Common myeloid progenitor, CD34-positive (primary cell): ENCODE measurements around the gene MRPS26.

Experiments
- CTCF ChIA-PET: fragments of 350-600 bp; sonication (Branson Sonifier 250); formaldehyde crosslinking; loops from one replicate; lab custom pipeline; 2021; ENCODE audit warnings: antibody characterized with exemption; lab: Charles Lee
- POLR2A ChIA-PET: fragments of 350-600 bp; sonication (Branson Sonifier 250); formaldehyde crosslinking; loops from one replicate; lab custom pipeline; 2021; ENCODE audit warnings: antibody characterized with exemption; lab: Charles Lee
- DNase-seq, 3 donors: peaks; one replicate each; pipeline versions ENCODE4 v3.0.0 to v3.0.0-alpha.2; 2013
- H3K27ac ChIP-seq, 2 experiments: 1 replicate in 1 of 2; 2 replicates in 1 of 2; pipeline ENCODE4 v1.7.0; 2013; ENCODE audit warnings: inconsistent platforms in 2 of 2, low read length in 2 of 2, mild to moderate bottlenecking in 2 of 2, low read depth in 1 of 2, moderate library complexity in 1 of 2; ENCODE audit not compliant: severe bottlenecking in 2 of 2, insufficient read depth in 1 of 2, poor library complexity in 1 of 2
- H3K27me3 ChIP-seq, 5 experiments: replicated peaks in 2 of 5; 1 replicate in 3 of 5; 2 replicates in 2 of 5; pipeline versions ENCODE4 v1.6.1 to v1.7.0; 2013; ENCODE audit warnings: low read length in 4 of 5, mild to moderate bottlenecking in 2 of 5, moderate library complexity in 2 of 5, inconsistent platforms in 1 of 5; ENCODE audit not compliant: insufficient read depth in 5 of 5, control insufficient read depth in 4 of 5
- H3K36me3 ChIP-seq, 4 experiments: 1 replicate in 2 of 4; 2 replicates in 2 of 4; pipeline versions ENCODE4 v1.6.1 to v1.7.0; 2013; ENCODE audit warnings: low read length in 3 of 4, control low read depth in 1 of 4, mild to moderate bottlenecking in 1 of 4; ENCODE audit not compliant: control insufficient read depth in 4 of 4, insufficient read depth in 4 of 4
- H3K4me1 ChIP-seq, 4 experiments: 1 replicate in 3 of 4; 2 replicates in 1 of 4; pipeline versions ENCODE4 v1.6.1 to v1.7.1; 2013; ENCODE audit warnings: low read length in 3 of 4, mild to moderate bottlenecking in 3 of 4, control low read depth in 1 of 4, inconsistent platforms in 1 of 4, moderate library complexity in 1 of 4; ENCODE audit not compliant: control insufficient read depth in 4 of 4, insufficient read depth in 4 of 4; ENCODE audit errors: control extremely low read depth in 1 of 4
- H3K4me3 ChIP-seq, 7 experiments: 1 replicate in 4 of 7; 2 replicates in 3 of 7; pipeline versions ENCODE4 v1.5.1 to v1.7.0; 2013; ENCODE audit warnings: mild to moderate bottlenecking in 7 of 7, low read length in 6 of 7, moderate library complexity in 6 of 7, inconsistent platforms in 2 of 7, low read depth in 2 of 7, control low read depth in 1 of 7; ENCODE audit not compliant: insufficient read depth in 4 of 7, control insufficient read depth in 1 of 7; ENCODE audit errors: extremely low read depth in 1 of 7
- H3K9me3 ChIP-seq, 5 experiments: 1 replicate in 4 of 5; 2 replicates in 1 of 5; pipeline versions ENCODE4 v1.6.1 to v1.7.1; 2013; ENCODE audit warnings: low read length in 4 of 5, mild to moderate bottlenecking in 2 of 5, inconsistent platforms in 1 of 5, low read depth in 1 of 5, moderate library complexity in 1 of 5; ENCODE audit not compliant: control insufficient read depth in 4 of 5, insufficient read depth in 2 of 5; ENCODE audit errors: control extremely low read depth in 1 of 5
- WGBS: methylation state at CpG from one replicate; pipeline ENCODE4 v1.1.5; 2013; ENCODE audit not compliant: insufficient coverage; 5-methylcytosine and 5-hydroxymethylcytosine counted together

Gene MRPS26

DNA sequence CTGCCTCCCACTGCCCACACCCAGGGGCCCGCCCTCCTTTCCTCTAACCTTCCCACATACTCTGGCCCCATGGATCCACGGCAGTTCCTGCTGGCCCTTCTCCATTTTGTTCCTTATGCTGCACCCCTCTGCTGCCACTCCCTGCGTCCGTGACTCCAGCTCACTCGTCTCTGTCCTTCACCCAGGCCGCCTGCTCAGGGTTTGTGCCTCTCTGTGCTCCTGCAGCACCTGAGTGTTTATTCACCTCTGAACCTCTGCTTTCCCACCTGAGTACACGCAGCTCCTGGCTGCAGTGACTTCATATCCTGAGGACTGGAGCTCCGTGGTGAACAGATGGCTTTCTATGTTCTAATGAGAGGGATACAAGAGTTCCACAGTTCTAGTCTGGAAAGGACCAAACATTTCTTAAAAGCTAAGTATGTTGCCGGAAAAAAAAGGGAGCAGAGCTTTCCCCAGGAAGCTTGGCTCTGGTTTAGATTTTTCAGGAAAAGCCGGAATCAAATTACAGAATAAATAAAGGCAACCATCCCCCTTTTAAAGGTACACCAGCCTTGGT, 3.9 kb upstream of the MRPS26 start:
- ChIA-PET CTCF (interaction anchor here (0.6 to 2.6 kb wide), 5 partner anchors 11 to 277 kb away, joined by 3 to 9 read pairs (median 3); no protein-coding TSS in a partner anchor), POLR2A (no interaction called here)
- no peak overlapping the region for H3K27ac ChIP-seq
- H3K36me3 ChIP-seq, result peaks cover 6 to 40% (median 37%) of the 10 kb centered on the region in 4 experiments
- no peaks in the 10 kb centered on the region for H3K9me3 ChIP-seq
- H3K27me3 ChIP-seq, result no peaks in the 10 kb centered on the region
- DNase-seq, result no peak
- H3K4me1 ChIP-seq, result peaks cover 2 to 24% (median 20%) of the 10 kb centered on the region in 4 experiments
- WGBS, result 91% methylated on average over 10 of the region's 10 CpGs
- H3K4me3 ChIP-seq, result no peak overlapping the region

DNA sequence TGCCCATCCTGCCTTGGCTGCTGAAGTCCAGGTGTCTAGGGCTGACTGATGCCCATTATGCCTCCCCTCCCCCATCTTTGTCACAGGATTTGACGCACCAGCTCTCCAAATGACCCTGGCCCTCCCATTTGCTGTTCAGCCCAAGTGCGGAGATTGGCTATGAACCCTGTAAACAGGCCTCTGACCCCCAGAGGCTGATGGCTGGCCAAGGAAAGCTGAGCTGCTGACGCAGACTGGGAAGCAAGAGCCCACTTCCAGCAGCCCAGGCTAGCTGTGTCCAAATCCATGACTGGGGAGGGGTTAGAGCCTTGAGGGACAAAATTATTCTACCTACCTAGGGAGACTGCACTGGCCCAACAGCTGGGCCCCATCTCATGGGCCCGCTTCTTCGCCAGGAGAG, 3.2 kb upstream of the MRPS26 start:
- no peak for DNase-seq
- POLR2A ChIA-PET, result no interaction called here
- WGBS, result 100% methylated on average over 4 of the region's 5 CpGs
- H3K27me3 ChIP-seq, result no peaks in the 10 kb centered on the region
- CTCF ChIA-PET, result interaction anchor here (0.6 to 2.6 kb wide), 4 partner anchors 11 to 276 kb away, joined by 3 to 9 read pairs (median 4); no protein-coding TSS in a partner anchor
- peaks cover 2 to 28% (median 26%) of the 10 kb centered on the region in 4 experiments for H3K4me1 ChIP-seq
- H3K27ac ChIP-seq, result no peak overlapping the region
- H3K9me3 ChIP-seq, result no peaks in the 10 kb centered on the region
- no peak overlapping the region for H3K4me3 ChIP-seq
- peaks cover 2 to 37% (median 32%) of the 10 kb centered on the region in 4 experiments for H3K36me3 ChIP-seq

DNA sequence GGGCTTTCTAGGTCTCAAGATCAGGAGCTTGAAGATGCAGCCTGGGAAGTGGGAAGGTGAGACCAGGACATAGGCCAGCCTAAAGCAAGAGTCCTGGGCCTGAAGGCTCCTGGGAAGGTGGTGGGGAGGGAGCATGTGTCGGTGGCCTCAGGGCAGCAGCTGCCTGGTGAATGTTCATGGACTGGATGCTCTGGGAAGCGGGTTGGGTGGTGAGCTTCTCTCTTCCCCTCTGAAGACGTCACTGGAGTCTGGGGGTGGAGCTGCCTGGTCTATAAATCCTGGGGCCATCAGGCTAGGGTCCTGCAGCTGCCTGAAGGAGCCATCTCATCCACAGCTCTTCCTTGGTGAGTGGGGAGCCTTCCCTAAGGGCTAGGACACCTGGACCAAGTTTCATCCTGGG, 2.5 kb upstream of the MRPS26 start, which contains the start of gene GNRH2:
GNRH2 (plus strand) TSS at position 301 of the 400 bp plus-strand sequence. CDS start 793 bp downstream, outside the sequence.
- CTCF ChIA-PET, result interaction anchor here (1.2 to 2.6 kb wide), 2 partner anchors 10 to 13 kb away, joined by 4 to 9 read pairs; no protein-coding TSS in a partner anchor
- H3K4me3 ChIP-seq, result no peak within 1 kb of the TSS
- peaks cover 2 to 37% (median 28%) of the 10 kb centered on the region in 4 experiments for H3K36me3 ChIP-seq
- no peak within 1 kb of the TSS for H3K27ac ChIP-seq
- DNase-seq, result no peak
- peaks cover 2 to 31% (median 27%) of the 10 kb centered on the region in 4 experiments for H3K4me1 ChIP-seq
- H3K9me3 ChIP-seq, result no peaks in the 10 kb centered on the region
- WGBS, result 68% methylated on average over 3 of the region's 3 CpGs
- POLR2A ChIA-PET, result no interaction called here
- H3K27me3 ChIP-seq, result no peaks in the 10 kb centered on the region

DNA sequence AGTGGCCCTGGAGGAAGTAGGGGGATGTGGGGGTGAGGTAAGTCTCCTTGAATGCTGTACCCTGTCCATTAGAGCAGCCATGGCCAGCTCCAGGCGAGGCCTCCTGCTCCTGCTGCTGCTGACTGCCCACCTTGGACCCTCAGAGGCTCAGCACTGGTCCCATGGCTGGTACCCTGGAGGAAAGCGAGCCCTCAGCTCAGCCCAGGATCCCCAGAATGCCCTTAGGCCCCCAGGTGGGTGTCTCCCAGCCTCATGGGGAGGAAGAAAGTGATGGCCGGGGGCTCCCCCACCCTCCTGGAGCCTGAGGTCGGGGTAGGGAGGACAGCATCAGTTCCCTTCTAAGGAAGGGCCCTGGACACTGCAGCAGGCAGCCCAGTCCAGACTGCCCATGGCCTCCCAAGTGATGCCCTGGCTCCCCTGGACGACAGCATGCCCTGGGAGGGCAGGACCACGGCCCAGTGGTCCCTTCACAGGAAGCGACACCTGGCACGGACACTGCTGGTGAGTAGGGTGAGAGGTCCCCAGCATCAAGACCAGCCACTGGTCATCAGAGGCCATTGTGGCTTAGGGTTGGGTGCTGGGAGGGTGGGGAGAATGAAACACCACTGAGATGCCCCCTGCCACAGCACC, 1.4 kb upstream of the MRPS26 start:
- 94% methylated on average over 6 of the region's 8 CpGs for WGBS
- Histone ChIP-seq H3K36me3 (peaks cover under 1 to 36% (median 24%) of the 10 kb centered on the region in 4 experiments), H3K27me3 (no peaks in the 10 kb centered on the region), H3K27ac (no peak overlapping the region), H3K4me3 (peak overlapping the region in 1 of 7 experiments; percentile 90), H3K4me1 (peaks cover 2 to 31% (median 27%) of the 10 kb centered on the region in 4 experiments), H3K9me3 (no peaks in the 10 kb centered on the region)
- ChIA-PET POLR2A (no interaction called here), CTCF (interaction anchor here (1.1 kb wide), 1 partner anchor 22 kb away, joined by 3 read pairs; no protein-coding TSS in a partner anchor)
- no peak for DNase-seq

DNA sequence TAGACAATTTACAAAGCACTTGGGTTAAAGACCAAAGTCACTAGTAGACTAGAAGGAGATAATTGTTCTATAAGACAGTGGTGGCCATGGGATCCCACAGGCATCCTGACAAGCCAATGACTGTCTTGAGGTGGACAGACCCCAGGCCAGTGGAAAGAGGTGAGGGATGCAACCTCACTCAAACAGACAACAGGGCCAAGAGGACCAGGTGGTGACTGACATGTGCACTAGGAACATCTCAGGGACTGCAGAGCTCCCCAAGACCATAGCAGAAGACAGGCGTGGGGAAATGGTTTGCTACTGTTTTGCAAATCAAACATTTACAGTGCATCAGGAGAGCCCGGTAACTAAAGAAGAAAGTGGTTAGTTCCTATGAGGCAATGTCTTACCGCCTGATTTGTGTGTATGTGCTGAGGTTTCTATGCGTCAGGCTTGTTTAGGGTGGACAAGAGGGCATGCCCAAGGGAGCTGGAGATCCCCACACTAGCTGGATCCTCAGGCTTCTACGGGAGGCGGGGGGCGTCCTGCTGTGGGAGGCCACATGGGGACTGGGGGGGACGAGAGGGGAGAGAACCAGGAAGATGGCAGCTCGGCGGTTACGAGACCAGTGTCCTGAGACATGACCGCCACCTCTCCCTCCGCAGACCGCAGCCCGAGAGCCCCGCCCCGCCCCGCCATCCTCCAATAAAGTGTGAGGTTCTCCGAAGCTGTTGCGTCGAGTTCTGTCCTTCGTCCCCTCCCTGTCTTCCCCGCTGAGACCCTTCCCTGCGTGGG, 623 bp upstream of the MRPS26 start:
- POLR2A ChIA-PET, result interaction anchor here (0.6 kb wide), 1 partner anchor 646 kb away, joined by 6 read pairs; no protein-coding TSS in a partner anchor
- H3K27me3 ChIP-seq, result no peaks in the 10 kb centered on the region
- peaks cover 4 to 36% (median 23%) of the 10 kb centered on the region in 4 experiments for H3K36me3 ChIP-seq
- peak overlapping the region; percentile 50 to 92 (median 82) for H3K4me3 ChIP-seq
- H3K9me3 ChIP-seq, result no peaks in the 10 kb centered on the region
- H3K27ac ChIP-seq, result peak overlapping the region in 1 of 2 experiments; percentile 68
- DNase-seq, result peak; percentile 42 to 86 (median 86)
- peaks cover 2 to 31% (median 27%) of the 10 kb centered on the region in 4 experiments for H3K4me1 ChIP-seq
- CTCF ChIA-PET, result interaction anchor here (1.1 kb wide), 1 partner anchor 22 kb away, joined by 3 read pairs; no protein-coding TSS in a partner anchor
- WGBS, result under 1% methylated on average over 17 of the region's 24 CpGs

DNA sequence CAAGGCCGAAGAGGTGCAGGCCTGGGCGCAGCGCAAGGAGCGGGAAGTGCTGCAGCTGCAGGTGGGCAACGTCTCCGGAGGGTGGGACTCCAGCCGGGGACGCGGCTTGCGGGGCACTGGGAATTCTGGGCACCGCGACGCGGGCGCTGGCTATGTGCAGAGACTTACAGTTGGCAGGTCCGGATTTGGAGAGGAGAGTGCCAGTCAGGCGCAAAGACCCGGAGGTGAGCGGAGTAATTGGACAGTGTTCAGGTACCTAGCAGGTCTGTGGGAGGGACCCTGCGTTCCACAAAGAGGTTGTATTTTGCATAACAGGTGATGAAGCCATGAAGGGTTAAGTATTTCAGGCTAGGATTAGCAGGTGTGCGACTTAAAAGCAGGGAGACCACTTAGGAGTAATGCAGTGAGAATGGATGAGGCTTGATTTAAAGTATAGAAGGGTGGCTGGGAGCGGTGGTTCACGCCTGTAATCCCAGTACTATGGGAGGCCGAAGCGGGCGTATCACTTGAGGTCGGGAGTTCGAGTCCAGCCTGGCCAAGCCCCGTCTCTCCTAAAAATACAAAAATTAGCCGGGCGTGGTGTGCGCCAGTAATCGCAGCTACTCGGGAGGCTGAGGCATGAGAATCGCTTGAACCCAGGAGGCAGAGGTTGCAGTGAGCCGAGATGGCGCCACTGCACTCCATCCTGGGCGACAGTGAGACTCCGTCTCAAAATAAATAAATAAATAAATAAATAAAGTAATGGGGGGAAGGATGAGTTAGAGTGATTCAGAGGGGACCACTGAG, 1.0 kb downstream of the MRPS26 start:
- peaks cover 2 to 31% (median 27%) of the 10 kb centered on the region in 4 experiments for H3K4me1 ChIP-seq
- POLR2A ChIA-PET, result no interaction called here

More for the DNA sequence above, 1.0 kb downstream of the MRPS26 start:
- Histone ChIP-seq H3K27ac (peak overlapping the region in 1 of 2 experiments; percentile 68), H3K4me3 (peak overlapping the region; percentile 50 to 92 (median 82)), H3K27me3 (no peaks in the 10 kb centered on the region), H3K9me3 (no peaks in the 10 kb centered on the region), H3K36me3 (peaks cover 4 to 36% (median 22%) of the 10 kb centered on the region in 4 experiments)
- WGBS, result 40% methylated on average over 32 of the region's 39 CpGs
- CTCF ChIA-PET, result interaction anchor here (1.0 to 1.5 kb wide), 2 partner anchors 10 to 126 kb away, joined by 3 to 4 read pairs; no protein-coding TSS in a partner anchor
- DNase-seq, result no peak
